Gastroesophageal sphincter (tissue), 3 donors: ENCODE data around the gene SLC39A11.

Experiments
- CTCF ChIP-seq, 4 experiments: fragments of 200-600 bp in 2 of 4; fragments of 450-650 bp in 2 of 4; sonication (generic) in 1 of 4; IDR thresholded peaks; one replicate each; pipeline ENCODE4 v1.5.1; 2017 to 2019; ENCODE audit warnings: antibody characterized with exemption in 4 of 4, mild to moderate bottlenecking in 2 of 4, moderate library complexity in 2 of 4
- EP300 ChIP-seq: sonication (generic); formaldehyde crosslinking; IDR thresholded peaks from one replicate; pipeline ENCODE4 v1.6.1; 2017; ENCODE audit warnings: antibody characterized with exemption, mild to moderate bottlenecking

GRCh38 chr17:72609501-72609900, 483.0 kb downstream of the SLC39A11 start:
- TF ChIP-seq CTCF (IDR thresholded peaks at IDR 0.05) (no peak), EP300 (no peak)
